Subcutaneous preadipocyte (primary cell): ENCODE measurements around the gene SRP72. TPM values are rescaled to one million over a fixed set of nuclear protein-coding genes. Genes with fewer than 3 reads are reported as not detected.

Experiments used
- total RNA-seq: library from RNA; depleted of rRNA; stranded (reverse); fragments of >200 nt; gene quantifications from 2 replicates; pipeline ENCODE4 v1.2.3, GENCODE V29; 2012

The SRP72 gene, protein sequence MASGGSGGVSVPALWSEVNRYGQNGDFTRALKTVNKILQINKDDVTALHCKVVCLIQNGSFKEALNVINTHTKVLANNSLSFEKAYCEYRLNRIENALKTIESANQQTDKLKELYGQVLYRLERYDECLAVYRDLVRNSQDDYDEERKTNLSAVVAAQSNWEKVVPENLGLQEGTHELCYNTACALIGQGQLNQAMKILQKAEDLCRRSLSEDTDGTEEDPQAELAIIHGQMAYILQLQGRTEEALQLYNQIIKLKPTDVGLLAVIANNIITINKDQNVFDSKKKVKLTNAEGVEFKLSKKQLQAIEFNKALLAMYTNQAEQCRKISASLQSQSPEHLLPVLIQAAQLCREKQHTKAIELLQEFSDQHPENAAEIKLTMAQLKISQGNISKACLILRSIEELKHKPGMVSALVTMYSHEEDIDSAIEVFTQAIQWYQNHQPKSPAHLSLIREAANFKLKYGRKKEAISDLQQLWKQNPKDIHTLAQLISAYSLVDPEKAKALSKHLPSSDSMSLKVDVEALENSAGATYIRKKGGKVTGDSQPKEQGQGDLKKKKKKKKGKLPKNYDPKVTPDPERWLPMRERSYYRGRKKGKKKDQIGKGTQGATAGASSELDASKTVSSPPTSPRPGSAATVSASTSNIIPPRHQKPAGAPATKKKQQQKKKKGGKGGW
- 71.3 and 90.9 TPM in 2 replicates for total RNA-seq

DNA sequence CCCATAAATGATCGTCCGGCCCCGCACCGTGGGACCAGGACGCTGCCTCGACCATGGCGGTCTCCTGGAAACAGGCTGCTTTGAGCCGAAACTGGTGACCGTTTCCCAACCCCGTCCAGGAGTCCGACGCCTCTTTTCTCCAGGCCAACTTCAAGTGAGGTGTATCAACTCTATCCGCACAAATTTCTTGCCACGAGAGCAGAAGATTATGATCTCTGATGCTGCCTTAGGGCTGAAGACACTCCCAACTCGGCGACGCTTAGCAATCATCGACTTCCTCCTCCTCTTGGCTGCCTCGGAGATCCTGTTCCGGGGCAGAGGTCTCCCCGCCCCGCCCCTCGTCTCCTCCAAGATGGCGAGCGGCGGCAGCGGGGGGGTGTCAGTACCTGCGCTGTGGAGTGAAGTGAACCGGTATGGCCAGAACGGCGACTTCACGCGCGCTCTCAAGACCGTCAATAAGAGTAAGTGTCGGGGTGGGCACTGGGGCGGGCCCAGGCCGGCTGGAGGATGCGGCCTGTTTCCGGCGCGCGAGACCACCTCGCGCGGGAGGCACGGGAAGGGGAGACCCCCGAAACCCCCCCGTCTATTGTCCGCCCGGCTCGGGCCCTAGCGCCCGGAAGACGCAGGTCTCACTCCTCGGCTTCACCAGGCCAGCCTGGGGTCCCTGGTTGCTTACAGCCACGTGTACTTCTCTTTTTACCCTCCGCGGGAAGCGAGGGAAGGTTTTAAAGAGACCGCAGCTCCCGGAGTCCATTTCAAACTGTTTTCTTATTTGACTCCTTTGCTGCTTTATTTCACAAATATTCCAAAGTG lies at the start of gene SRP72:
SRP72 (plus strand) TSS at position 334 of the 813 bp plus-strand sequence; CDS start at position 353, 19 bp downstream.

DNA sequence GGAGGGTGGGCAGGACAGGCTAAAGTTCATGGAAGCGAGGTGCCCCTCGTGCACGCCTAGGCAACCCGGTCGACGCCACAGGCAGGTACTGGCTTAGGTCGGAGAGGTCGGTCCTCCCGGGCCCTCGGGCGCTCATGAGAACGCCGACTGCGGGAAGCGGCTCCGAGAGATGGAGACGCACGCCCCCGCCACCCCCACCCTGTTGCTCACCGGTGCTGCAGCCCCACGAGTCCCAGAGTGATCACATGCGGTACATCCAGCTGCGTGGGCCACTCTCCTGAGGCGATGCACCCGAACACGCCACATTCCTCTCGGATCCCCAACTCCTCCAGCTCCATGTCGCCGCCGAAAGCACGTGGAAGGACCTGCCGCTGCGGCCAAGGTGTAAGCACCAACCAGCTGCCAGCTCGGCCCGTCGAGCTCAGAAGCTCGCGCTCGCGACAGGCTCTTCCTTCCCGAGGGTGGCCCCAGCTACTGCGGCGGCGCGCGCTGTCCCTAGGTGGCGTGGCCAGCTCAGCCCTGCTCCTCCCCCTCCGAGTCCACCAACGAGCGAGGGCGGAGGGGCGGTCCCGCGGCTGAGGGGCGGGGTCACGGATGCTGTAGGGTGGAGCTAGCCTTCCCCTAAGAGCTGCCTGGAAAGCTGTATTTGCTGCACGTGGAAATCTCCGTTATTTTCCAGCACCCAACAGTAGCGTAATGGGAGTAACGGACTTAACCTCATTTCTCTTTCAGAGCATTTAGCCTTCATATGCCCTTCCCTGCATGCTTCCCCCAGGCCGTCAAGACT lies 32.1 kb upstream of the SRP72 start, which contains the start of gene PPAT:
PPAT (minus strand) TSS at position 476 of the 787 bp plus-strand sequence; CDS start at position 338, 138 bp downstream.

DNA sequence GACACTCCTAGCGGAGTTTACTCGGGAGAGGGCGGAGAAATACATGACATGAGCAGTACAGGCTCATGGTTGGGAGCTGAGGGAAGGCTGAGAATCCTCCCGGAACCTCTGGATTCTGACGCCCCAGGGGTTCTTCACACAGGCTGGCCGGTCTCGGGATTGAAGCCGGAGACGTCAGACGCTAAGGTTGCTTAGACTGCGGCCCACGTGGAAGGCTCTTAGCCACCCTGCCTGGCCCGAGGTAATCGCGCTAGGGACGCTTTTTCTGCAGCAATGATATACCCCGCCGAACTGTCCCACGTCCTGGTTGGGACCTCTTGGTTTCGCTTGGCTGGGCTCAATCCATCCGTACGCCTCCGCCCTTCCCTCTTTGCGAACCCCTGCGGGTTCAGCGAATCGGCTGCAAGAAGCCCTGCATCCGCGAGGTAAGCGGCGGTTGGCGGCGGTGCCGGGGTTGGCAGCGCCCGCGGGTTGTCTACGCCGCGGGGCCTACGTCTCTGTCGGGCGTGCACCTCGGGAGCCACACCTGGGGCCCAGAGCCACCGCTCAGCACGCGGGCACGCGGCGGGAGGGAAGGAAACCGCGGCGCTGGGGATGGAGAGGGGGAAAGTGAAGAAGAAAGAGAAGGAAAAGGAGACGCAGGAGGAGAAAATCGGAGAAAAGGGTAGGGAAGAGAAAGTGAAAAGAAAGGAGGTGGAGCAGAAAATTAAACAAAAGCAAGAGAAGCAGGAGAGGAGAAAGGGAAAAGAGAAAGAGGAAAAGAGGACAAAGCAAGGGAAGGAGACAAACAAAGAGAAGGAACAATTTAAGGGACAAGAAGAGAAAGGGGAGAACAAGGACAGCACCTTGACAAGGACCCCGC lies 38.1 kb downstream of the SRP72 start, which contains the start of gene ARL9:
ARL9 (plus strand) TSS at position 523 of the 862 bp plus-strand sequence; CDS start at position 595, 72 bp downstream.

Other genes starting within 250 kb of the SRP72 start
- 13.2 and 17.0 TPM in 2 replicates for gene AASDH, start 80.1 kb upstream of the SRP72 start, total RNA-seq
- gene PPAT, start 32.0 kb upstream of the SRP72 start, total RNA-seq = 18.7 and 28.3 TPM in 2 replicates
- gene PAICS, start 31.4 kb upstream of the SRP72 start, total RNA-seq = 55.1 and 89.1 TPM in 2 replicates
- gene ARL9, start 38.2 kb downstream of the SRP72 start, total RNA-seq = under 0.01 and 0.20 TPM in 2 replicates
- 0.37 TPM in 1 of 2 replicates, not detected in the other for gene HOPX, start 213.7 kb downstream of the SRP72 start, total RNA-seq